HL-60/S4 treated with phorbol 12-myristate 13-acetate at 8.2 ng/mL for 4 days and 3 days (cell line): ENCODE measurements around the gene FAM161A.
"Not testable (repeated sequence)": the region's sequence is repeated elsewhere in the genome, so short reads cannot be mapped to it uniquely, and the experiment has no call there.

Experiments
- in situ Hi-C: fragments of 300-500 bp; cut with MboI; formaldehyde crosslinking; loops from 2 replicates; pipeline ENCODE4 v1.15.0; 2022; ENCODE audit warnings: low sequenced_read_pairs

FAM161A gene, protein sequence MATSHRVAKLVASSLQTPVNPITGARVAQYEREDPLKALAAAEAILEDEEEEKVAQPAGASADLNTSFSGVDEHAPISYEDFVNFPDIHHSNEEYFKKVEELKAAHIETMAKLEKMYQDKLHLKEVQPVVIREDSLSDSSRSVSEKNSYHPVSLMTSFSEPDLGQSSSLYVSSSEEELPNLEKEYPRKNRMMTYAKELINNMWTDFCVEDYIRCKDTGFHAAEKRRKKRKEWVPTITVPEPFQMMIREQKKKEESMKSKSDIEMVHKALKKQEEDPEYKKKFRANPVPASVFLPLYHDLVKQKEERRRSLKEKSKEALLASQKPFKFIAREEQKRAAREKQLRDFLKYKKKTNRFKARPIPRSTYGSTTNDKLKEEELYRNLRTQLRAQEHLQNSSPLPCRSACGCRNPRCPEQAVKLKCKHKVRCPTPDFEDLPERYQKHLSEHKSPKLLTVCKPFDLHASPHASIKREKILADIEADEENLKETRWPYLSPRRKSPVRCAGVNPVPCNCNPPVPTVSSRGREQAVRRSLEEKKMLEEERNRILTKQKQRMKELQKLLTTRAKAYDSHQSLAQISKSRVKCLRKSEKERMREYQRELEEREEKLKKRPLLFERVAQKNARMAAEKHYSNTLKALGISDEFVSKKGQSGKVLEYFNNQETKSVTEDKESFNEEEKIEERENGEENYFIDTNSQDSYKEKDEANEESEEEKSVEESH

DNA sequence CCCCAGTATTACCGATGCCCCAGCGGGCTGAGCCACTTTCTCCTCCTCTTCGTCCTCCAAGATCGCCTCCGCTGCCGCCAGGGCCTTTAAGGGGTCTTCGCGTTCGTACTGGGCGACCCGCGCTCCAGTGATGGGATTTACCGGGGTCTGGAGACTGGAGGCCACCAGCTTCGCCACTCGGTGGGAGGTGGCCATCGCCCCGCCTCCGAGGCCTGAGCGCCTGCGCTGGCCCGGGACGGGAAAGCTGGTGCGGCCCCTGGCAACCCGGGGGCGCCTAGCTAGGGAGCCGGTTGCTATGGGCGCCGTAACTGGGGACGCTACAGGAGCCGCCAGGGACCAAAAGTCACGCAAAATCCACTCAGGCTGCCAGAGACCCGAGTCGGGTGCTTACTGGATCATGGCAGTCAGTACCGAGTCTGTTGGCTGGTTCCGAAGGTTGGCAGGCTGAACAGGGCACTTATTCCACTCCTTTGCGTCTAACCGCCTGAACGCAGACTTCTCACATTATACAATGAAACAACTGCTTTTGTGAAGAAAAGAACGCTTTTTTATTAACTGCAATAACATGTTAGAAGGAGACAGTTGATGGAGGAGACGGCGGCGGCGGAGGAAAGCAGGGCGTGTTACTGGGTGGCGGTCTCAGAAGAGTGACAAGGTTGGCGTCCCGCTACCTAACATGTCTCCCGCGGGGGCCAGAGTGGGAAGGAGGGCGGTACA is at the start of gene FAM161A:
FAM161A (minus strand) TSS at position 214 of the 717 bp plus-strand sequence; CDS start at position 195, 19 bp downstream.
- in situ Hi-C loops: no loop called here

DNA sequence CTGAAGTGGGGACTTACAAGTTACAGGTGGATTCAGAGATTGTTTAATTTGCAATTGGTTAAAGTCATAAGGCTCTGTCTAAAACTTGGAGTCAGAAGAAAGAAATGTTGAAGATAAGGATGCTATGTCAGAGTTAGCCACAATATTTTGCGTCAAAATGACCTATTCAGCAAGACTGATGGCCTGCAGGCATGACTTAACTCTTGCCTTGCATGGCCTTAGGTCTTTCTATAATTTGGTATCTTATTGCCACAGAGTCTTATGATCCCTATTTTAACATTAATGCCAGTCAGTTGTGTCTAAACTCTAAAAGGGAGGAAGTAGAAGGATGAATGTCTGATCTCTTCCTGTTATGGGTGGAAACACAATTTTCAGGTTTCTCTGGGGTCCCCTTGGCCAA is 46.4 kb upstream of the FAM161A start:
- in situ Hi-C loops: no loop called here

DNA sequence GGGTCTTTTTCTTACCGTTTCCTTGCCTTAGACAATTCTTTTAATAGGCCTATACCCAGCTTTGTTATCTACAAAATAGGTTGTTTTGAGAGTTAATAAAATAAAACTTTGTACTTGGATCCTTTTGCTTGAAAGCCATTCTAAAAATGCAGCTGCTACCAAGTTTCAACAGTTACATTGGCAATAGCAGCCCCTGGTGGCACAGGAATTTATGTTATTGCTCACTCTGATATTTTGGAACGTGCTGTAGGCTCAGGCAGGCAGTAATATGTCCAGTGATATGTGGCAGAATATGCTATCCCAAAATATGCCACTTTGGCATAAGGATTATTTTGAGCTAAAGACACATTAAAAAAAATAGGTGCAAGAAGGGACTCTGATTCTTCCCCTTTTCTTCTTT is 45.0 kb upstream of the FAM161A start:
- in situ Hi-C loops: no loop called here

DNA sequence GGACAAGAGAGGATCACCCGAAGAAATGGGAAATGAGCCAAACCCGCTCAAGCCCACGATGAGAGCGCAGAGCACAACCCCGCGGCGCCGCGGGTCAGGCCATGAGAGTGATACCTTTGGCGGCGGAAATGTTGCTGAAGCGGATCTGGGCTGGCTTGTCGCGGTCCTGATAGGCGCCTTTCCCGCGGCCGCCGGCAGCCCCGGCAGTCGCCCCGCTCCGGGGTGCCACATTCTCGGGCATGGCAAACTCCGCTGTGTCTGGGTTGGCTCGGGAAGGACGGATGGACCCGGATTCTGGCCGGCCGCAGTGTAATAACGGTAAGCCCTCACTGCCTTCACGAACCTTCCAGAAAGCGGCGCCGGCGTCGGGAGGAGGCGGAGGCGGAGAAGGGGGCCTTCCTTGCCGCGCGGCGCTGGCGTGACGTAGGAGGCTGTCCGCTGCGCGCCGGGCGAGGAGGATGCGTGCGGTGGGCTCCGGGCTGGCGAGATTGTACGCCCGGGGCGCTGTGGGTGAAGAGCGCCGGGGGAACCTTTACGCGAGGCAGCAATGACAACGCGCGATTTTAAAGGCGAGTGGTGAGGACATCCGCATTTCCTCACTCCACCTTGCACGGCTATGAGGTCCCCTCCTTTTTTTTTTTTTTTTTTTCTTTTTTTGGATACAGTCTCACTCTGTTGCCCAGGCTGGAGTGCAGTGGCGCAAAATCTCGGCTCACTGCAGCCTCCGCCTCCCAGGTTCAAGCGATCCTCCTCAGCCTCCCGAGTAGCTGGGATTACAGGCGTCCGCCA is 34.6 kb upstream of the FAM161A start, which contains the start of gene CCT4:
CCT4 (minus strand) TSS at position 390 of the 789 bp plus-strand sequence; CDS start at position 241, 149 bp downstream.
- in situ Hi-C loops: no loop called here

DNA sequence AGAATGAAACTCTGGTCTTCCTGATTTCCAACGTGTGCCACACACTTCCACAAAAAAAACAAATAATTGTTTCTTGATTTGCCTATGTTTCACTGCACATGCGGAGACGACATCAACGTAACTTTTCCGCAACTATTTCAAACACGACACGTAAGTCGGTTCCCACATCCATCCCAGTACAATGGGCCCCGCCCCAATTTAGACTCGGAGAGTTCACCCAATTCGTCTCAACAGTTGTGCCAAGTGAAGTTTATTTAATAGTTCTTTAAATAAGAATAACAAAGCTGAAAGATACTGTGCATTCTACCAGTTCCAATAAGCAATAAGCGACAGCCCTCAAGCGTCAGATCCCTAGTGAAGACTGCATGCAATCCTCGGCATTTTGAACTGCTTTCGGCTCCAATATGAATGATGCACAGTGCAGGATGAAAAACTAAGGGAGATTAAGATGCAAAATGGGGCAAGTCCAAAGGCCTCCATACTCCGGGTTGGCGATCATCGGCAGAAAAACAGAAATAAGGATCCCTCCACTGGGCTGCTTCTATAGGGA is 33.9 kb upstream of the FAM161A start:
- in situ Hi-C loops: no loop called here

DNA sequence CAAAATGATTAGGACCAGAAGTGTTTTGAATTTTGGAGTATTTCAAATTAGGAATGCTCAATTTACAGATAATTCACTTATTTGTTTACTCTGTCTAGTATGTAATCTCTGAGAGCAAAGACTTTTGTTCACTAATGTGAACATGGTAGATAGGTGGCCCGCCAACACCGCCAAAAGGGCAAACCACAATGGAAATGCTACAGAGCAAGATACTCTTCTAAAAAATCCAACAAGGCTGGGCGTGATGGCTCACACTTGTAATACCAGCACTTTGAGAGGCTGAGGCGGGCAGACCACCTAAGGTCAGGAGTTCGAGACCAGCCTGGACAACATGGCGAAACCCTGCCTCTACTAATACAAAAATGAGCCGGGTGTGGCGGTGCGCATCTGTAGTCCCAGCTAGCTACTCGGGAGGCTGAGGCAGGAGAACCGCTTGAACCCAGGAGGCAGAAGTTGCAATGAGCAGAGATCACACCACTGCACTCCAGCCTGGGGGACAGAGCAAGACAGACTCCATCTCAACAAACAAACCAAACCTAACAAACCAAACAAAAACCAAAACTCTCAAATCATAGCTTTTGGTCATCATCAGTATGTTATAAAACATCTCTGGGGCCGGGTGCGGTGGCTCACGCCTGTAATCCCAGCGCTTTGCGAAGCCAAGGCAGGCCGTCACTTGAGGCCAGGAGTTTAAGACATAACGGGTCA is 32.2 kb upstream of the FAM161A start:
- in situ Hi-C loops: no loop called here

DNA sequence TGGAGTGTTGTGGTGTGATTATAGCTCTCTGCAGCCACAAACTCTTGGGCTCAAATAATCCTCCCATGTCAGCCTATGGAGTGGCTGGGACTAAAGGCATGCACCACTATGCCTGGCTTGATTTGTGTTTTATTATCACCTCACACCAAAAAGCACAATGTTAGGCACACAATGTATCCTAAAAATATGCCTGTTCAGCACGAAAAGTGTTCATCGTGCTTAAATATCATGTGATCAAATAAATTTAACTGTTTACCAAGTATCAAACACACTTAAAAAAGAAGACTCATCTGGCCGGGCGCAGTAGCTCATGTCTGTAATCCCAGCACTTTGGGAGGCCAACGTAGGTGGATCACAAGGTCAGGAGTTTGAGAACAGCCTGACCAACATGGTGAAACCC is 29.0 kb upstream of the FAM161A start:
- in situ Hi-C loops: no loop called here

DNA sequence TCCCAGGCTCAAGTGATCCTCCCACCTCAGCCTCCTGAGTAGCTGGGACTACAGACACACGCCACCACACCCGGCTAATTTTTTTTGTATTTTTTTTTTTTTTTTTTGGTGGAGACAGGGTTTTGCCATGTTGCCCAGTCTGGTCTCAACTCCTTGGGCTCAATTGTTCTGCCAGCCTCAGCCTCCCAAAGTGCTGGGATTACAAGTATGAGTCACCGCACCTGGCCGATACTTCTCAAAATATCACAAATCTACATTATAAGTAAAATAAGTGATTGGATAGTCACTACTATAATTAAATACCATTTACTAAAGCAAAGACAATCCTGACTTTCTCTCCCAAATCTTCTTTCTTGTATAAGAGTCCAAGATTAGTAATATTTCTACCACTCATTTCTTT is 25.5 kb upstream of the FAM161A start:
- in situ Hi-C loops: not testable (repeated sequence)

DNA sequence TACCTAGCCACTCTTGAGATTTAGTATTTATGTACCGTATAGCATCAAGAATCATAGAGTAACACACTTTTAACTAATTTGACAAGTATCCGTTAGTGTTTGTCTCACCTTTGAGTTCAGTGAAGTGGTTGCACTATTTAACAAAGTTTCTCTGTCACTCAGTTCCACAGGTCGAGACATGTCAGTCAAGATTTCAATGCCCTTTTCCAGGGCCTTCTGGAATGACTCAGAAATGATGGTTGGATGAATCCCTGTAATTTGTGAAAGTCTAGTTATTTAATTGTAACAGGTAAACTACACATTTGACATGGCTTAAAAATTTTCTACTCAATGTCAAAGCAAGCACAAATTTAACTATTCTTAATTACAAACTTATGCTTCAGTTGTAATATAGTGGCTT is 24.9 kb upstream of the FAM161A start:
- in situ Hi-C loops: no loop called here

DNA sequence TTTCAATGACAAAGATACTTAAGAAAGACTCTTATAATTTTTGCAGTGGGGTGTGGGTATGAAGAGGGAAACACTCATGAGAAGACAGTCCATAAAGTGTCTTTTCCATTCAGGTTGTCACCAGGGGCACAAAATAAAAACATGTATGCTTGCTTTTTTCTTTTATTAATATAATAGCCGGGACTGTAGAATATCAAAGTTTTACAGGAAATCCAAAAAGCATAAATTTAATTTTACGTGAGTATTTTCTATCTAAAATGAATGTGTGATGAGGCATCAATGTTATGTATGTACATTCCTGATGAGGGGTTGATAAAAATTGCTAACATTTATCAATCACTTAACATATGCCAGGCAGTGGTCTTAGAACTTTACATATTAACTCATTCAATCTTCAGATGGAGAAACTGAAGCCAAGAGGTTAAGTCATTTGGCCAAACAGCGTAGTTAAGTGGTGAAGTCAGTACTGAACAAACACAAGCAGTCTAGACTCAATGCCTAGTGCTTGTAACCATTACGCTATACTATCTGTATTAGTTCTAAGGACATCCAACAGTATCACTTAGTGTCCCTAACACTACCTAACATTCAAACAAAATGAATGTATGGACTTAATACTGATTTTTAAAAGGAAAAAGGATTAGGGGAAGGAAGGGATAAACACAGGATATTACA is 23.8 kb upstream of the FAM161A start:
- in situ Hi-C loops: no loop called here

DNA sequence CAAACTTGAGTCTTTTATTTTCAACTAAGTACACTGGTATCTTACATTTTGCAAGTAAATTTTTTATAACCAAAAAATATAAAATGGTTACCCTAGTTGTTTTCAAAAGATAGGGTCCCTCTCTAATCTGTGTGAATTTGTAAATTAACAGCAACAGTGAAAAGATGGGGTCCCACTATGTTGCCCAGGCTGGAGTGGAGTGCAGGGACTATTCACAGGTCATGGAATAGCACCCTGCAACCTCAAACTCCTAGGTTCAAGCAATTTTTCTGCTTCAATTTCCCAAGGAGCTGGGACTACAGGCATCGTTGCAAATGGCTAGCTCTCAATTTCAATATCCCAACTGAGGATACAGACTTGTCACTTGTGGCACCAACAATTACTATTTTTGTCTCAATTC is 22.5 kb upstream of the FAM161A start:
- in situ Hi-C loops: no loop called here

DNA sequence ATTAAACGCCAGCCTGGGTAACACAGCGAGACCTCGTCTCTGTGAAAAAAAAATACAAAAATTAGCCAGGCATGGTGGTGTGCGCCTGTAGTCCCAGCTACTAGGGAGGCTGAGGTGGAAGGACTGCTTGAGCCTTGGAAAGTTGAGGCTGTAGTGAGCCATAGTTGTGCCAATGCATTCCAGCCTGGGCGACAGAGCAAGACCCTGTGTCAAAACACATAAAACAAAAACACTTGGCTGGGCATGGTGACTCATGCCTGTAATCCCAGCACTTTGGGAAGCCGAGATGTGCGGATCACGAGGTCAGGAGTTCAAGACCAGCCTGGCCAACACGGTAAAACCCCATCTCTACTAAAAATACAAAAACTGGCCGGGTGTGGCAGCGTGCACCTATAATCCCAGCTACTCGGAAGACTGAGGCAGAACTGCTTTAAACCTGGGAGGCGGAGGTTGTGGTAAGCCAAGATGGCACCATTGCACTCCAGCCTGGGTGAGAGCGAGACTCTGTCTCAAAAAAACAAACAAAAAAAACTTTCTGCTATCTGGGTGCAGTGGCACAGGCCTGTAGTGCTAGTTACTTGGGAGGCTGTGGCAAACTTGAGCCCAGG is 12.7 kb upstream of the FAM161A start:
- in situ Hi-C loops: not testable (repeated sequence)

DNA sequence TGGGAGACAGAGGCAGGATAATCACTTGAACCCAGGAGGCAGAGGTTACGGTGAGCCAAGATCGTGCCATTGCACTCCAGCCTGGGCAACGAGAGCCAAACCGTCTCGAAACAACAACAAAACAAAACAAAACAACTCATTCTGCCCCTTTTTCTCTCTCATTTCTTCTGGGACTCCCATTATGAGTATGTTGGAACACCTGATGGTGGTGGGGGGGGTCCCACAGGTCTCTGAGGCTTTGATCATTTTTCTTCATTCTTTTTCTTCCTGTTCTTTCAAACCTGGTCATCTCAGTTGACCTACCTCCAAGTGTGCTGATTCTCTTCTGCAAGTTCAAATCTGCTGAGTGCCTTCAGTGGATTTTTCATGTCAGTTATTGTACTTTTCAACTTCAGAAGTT is 8.2 kb upstream of the FAM161A start:
- in situ Hi-C loops: no loop called here

DNA sequence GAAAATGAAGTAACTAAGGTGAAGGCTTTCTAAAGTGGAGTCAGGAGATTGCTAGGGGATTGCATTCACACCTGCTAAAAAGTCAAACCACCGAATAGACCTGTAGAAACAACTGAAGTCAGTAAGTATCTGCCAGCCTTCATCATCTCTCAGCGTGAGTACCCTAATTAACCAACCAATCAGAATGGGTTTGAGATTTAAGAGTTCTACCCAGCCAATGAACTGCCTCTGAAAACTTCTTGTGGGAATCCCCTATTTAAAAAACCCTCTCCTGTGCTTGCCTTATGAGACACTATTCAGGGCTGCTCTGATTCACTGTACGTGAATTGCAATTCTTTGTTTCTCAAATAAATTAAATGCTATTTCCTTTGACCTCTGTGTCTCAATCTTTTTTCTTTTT is 3.4 kb upstream of the FAM161A start:
- in situ Hi-C loops: no loop called here

DNA sequence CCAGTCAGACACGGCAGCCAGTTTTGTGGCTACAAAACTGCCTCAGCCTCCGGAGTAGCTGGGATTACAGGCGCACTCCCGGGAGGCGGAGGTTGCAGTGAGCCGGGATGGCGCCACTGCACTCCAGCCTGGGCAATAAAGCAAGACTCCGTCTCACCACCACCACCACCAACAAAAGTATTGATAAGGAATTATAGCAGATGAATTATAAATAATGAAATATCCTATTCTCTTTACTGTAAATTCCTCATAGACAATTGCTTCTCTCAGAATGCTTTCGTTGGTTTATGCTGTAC is 1.4 kb upstream of the FAM161A start:
- in situ Hi-C loops: no loop called here

DNA sequence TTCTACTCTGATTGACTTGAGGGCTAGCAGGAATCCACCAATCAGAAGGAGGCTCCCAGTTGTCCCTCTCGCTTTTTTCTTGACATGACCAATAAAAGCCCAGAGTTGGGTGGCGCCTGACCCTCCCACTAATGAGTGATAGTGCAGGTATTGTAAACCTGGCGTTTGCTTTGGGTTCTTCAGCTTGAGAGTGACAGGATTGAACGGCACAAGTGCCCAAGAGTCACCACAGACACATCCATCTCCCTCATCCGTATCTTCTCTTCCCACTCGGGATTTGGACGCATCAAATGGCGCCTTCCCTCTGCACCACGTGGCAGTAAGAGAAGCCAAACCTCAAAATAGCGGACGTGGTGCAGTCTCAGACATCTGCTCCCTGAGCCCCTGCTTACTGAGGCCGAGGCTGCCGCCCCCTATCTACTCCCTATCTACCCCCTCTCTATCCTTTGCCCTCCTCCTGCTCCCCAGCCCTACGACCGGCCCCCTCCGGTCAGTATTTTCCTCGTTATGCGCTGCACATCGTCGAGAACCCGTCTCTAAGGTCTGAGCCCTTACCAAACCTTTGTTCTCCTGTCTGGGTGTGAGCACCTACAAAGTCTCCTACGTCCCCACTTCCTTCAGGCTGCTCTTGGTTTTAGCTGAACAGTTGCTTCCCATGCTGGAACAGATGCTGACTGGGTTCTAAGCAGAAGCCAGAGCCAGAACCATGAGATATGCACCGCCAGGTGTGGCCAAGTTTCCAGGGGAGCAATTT is 881 bp upstream of the FAM161A start:
- in situ Hi-C loops: no loop called here

DNA sequence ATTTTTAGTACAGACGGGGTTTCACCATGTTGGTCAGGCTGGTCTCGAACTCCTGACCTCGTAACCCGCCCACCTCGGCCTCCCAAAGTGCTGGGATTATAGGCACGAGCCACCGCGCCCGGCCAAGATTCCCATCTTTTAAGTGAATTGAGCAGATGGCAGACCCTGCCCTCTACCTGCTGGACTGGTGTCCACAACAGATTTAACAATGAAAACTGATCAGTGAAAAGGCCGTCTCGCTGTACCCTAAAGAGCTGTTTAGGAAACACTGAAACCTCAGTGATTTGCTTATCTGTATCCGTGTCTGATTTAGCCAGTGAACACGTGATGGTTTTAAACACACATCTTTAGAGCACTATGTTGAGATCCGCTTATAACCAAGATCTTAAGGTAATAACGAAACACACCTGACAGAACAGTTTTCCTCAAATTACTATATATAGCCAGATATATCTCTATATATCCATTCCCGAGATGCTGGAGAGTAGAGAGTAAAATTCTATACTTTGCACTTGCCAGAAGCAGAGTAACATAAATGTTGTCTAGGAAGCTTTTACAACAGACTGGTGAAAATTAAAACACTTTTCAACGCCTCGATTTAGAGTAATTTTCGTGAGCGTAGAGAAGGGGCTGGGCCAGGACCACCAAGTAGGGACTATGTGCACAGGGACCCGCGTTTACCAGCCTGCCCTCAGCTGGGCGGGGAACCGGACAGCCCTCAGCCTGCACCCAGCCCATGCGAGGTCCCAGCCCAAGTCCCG is 594 bp downstream of the FAM161A start:
- in situ Hi-C loops: no loop called here

DNA sequence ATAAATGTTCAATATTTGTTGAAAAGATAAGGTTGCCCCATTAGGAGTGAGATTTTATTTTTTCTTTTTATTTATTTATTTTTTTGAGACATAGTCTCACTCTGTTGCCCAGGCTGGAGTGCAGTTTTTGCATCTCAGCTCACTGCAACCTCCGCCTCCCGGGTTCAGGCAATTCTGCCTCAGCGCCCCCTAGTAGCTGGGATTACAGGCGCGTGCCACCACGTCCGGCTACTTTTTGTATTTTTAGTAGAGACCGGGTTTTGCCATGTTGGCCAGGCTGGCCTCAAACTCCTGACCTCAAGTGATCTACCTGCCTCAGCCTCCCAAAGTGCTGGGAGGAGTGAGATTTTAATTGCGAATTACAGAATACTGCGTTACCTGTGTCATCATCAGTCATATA is 2.6 kb downstream of the FAM161A start:
- in situ Hi-C loops: not testable (repeated sequence)
